Skeletal muscle cell (primary cell): ENCODE measurements around the gene TTK.

Experiments
- DNase-seq: peaks from one replicate; pipeline ENCODE4 v3.0.0-alpha.2; 2010; ENCODE audit warnings: low read depth
- H3K4me3 ChIP-seq: 2 replicates; pipeline ENCODE4 v1.5.1; 2011; ENCODE audit warnings: low read depth, mild to moderate bottlenecking, control low read depth, low read length, moderate library complexity

TTK gene

GRCh38 chr6:80004173-80005072 lies at the start of gene TTK:
Gene TTK (plus strand): TSS chr6:80004649. CDS start chr6:80005844, 1,195 bp downstream.
- H3K4me3 ChIP-seq, result peak within 1 kb of the TSS; percentile 89
- peak; percentile 84 for DNase-seq

GRCh38 chr6:79954849-79955248 lies 49.6 kb upstream of the TTK start:
- no peak for DNase-seq
- no peak overlapping the region for H3K4me3 ChIP-seq

GRCh38 chr6:79964607-79965081 lies 39.8 kb upstream of the TTK start:
- no peak for DNase-seq
- no peak overlapping the region for H3K4me3 ChIP-seq

- no peak for DNase-seq
- H3K4me3 ChIP-seq, result no peak overlapping the region
Measured at GRCh38 chr6:79967178-79967577, 37.3 kb upstream of the TTK start.

- DNase-seq, result no peak
Measured at GRCh38 chr6:79969784-79970183, 34.7 kb upstream of the TTK start.

GRCh38 chr6:79971193-79971592 lies 33.3 kb upstream of the TTK start:
- DNase-seq, result no peak
- no peak overlapping the region for H3K4me3 ChIP-seq

More at GRCh38 chr6:79969784-79970183, 34.7 kb upstream of the TTK start:
- no peak overlapping the region for H3K4me3 ChIP-seq

GRCh38 chr6:79981652-79982051 lies 22.8 kb upstream of the TTK start:
- DNase-seq, result no peak
- no peak overlapping the region for H3K4me3 ChIP-seq

GRCh38 chr6:79984261-79984660 lies 20.2 kb upstream of the TTK start:
- DNase-seq, result no peak

GRCh38 chr6:79985128-79985527 lies 19.3 kb upstream of the TTK start:
- no peak overlapping the region for H3K4me3 ChIP-seq
- no peak for DNase-seq

More at GRCh38 chr6:79984261-79984660, 20.2 kb upstream of the TTK start:
- H3K4me3 ChIP-seq, result no peak overlapping the region

GRCh38 chr6:79989641-79990040 lies 14.8 kb upstream of the TTK start:
- H3K4me3 ChIP-seq, result no peak overlapping the region
- no peak for DNase-seq

GRCh38 chr6:79993012-79993910 lies 11.2 kb upstream of the TTK start:
- H3K4me3 ChIP-seq, result no peak overlapping the region
- no peak for DNase-seq

GRCh38 chr6:79993911-79994309 lies 10.5 kb upstream of the TTK start:
- no peak overlapping the region for H3K4me3 ChIP-seq
- no peak for DNase-seq

GRCh38 chr6:79997728-79998127 lies 6.7 kb upstream of the TTK start:
- H3K4me3 ChIP-seq, result no peak overlapping the region
- no peak for DNase-seq

GRCh38 chr6:80001337-80001736 lies 3.1 kb upstream of the TTK start:
- H3K4me3 ChIP-seq, result no peak overlapping the region
- no peak for DNase-seq

- DNase-seq, result no peak
- H3K4me3 ChIP-seq, result peak overlapping the region; percentile 89
Measured at GRCh38 chr6:80003826-80004172, 650 bp upstream of the TTK start.

GRCh38 chr6:80005406-80005805 lies 957 bp downstream of the TTK start:
- no peak for DNase-seq
- H3K4me3 ChIP-seq, result peak overlapping the region; percentile 89

GRCh38 chr6:80006541-80006940 lies 2.1 kb downstream of the TTK start:
- DNase-seq, result no peak

GRCh38 chr6:80009531-80009930 lies 5.1 kb downstream of the TTK start:
- DNase-seq, result no peak
- H3K4me3 ChIP-seq, result no peak overlapping the region

More at GRCh38 chr6:80006541-80006940, 2.1 kb downstream of the TTK start:
- no peak overlapping the region for H3K4me3 ChIP-seq

GRCh38 chr6:80010288-80010687 lies 5.8 kb downstream of the TTK start:
- H3K4me3 ChIP-seq, result no peak overlapping the region
- DNase-seq, result no peak

- H3K4me3 ChIP-seq, result no peak overlapping the region
- DNase-seq, result no peak
Measured at GRCh38 chr6:80015839-80016435, 11.5 kb downstream of the TTK start.
